Measurements from ENCODE around the gene PIAS2. TPM values are rescaled to one million over a fixed set of nuclear protein-coding genes. Genes with fewer than 3 reads are reported as not detected.

The PIAS2 gene
- polyA plus RNA-seq, 1 donor (not counting 4 experiments of a cell fraction or from before 2014, with no cell fraction given): 11.4 TPM

DNA sequence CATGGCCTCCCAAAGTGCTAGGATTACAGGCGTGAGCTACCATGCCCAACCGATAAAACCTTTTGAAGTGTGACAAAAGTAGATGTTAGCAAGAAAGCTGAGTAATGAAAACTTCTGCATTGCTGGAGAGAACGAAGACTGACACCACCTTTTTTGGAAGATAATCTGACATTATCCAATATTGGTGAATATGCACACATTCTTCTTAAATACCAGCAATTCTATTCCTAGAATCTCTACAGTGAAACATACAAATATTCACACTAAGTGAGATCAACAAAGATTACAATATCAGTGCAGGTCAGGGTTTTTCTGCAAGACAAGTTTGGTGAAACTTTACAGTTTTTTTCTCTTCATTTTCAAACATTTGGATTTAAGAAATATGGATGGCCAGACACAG, 7.8 kb downstream of the PIAS2 start:
- dilution Hi-C loops (cut with MboI; ENCODE audit: extremely low pct_ligation_motif_present, low sequenced_read_pairs): no loop called here
- FAIRE-seq: no peak
- DNase-seq (ENCODE audit: low read depth, low spot score): no peak

DNA sequence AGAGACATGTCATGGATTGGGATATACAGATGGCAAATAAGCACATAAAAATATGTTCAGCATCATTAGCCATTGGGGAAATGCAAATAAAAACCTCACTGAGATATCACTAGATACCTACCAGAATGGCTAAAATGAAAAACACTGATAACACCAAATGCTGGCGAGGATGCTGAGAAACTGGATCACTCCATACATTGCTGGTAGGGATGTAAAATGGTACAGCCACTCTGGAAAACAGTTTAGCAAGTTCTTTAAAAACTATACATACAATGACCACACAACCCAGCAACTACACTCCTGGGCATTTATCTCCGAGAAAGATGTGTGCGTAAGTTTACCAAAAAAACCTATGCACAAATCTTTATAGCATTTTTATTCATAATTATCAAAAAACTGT, 13.9 kb downstream of the PIAS2 start:
- Histone ChIP-seq H4K20me1 (ENCODE audit: control insufficient read depth, extremely low read depth, insufficient read depth, low read length) (no peaks in the 10 kb centered on the region), H3K27me3 (ENCODE audit: control insufficient read depth, extremely low read depth, insufficient read depth, low read length) (no peaks in the 10 kb centered on the region), H3K4me2 (ENCODE audit: control insufficient read depth, extremely low read depth, insufficient read depth, low read depth, low read length) (no peak overlapping the region), H3K9me3 (ENCODE audit: control insufficient read depth, low read depth, low read length) (no peaks in the 10 kb centered on the region), H3K4me3 (ENCODE audit: control insufficient read depth in 2 of 3, extremely low read depth in 1 of 3, insufficient read depth in 2 of 3, low read depth in 1 of 3, low read length in 3 of 3) (no peak overlapping the region), H3K79me2 (ENCODE audit: control insufficient read depth, insufficient read depth, low read length) (peaks cover 36% of the 10 kb centered on the region), H2AFZ (ENCODE audit: control insufficient read depth, low read length) (no peak overlapping the region), H3K36me3 (ENCODE audit: control insufficient read depth in 2 of 2, extremely low read depth in 1 of 2, insufficient read depth in 2 of 2, low read length in 2 of 2) (no peaks in the 10 kb centered on the region), H3K9ac (ENCODE audit: control insufficient read depth, extremely low read depth, insufficient read depth, low read length) (no peak overlapping the region), H3K27ac (ENCODE audit: control insufficient read depth, insufficient read depth, low read length) (no peak overlapping the region), H3K4me1 (ENCODE audit: control insufficient read depth, extremely low read depth, insufficient read depth, low read length) (no peaks in the 10 kb centered on the region), H3K9me1 (ENCODE audit: control insufficient read depth, extremely low read depth, insufficient read depth, low read length) (no peaks in the 10 kb centered on the region)
- DNase-seq (ENCODE audit: low read depth, low spot score): no peak
- dilution Hi-C loops (cut with MboI; ENCODE audit: extremely low pct_ligation_motif_present, low sequenced_read_pairs): no loop called here
- TF ChIP-seq, protein P1, sequence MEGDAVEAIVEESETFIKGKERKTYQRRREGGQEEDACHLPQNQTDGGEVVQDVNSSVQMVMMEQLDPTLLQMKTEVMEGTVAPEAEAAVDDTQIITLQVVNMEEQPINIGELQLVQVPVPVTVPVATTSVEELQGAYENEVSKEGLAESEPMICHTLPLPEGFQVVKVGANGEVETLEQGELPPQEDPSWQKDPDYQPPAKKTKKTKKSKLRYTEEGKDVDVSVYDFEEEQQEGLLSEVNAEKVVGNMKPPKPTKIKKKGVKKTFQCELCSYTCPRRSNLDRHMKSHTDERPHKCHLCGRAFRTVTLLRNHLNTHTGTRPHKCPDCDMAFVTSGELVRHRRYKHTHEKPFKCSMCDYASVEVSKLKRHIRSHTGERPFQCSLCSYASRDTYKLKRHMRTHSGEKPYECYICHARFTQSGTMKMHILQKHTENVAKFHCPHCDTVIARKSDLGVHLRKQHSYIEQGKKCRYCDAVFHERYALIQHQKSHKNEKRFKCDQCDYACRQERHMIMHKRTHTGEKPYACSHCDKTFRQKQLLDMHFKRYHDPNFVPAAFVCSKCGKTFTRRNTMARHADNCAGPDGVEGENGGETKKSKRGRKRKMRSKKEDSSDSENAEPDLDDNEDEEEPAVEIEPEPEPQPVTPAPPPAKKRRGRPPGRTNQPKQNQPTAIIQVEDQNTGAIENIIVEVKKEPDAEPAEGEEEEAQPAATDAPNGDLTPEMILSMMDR (optimal IDR thresholded peaks at IDR 0.05 in 1 of 3, IDR thresholded peaks at IDR 0.05 in 1 of 3, conservative IDR thresholded peaks at IDR 0.05 in 1 of 3; ENCODE audit: extremely low read depth in 1 of 3, insufficient read depth in 2 of 3, low read length in 3 of 3): no peak
- no peak for TF ChIP-seq EZH2 (IDR thresholded peaks at IDR 0.05; ENCODE audit: low read length)
- FAIRE-seq: no peak

More for the DNA sequence above, 7.8 kb downstream of the PIAS2 start:
- no peak overlapping the region for H2AFZ ChIP-seq (ENCODE audit: control insufficient read depth, low read length)
- no peaks in the 10 kb centered on the region for H4K20me1 ChIP-seq (ENCODE audit: control insufficient read depth, extremely low read depth, insufficient read depth, low read length)
- TF ChIP-seq, protein P1 (optimal IDR thresholded peaks at IDR 0.05 in 1 of 3, IDR thresholded peaks at IDR 0.05 in 1 of 3, conservative IDR thresholded peaks at IDR 0.05 in 1 of 3; ENCODE audit: extremely low read depth in 1 of 3, insufficient read depth in 2 of 3, low read length in 3 of 3): no peak
- no peak for TF ChIP-seq EZH2 (IDR thresholded peaks at IDR 0.05; ENCODE audit: low read length)
- H3K9ac ChIP-seq (ENCODE audit: control insufficient read depth, extremely low read depth, insufficient read depth, low read length): no peak overlapping the region
- H3K4me2 ChIP-seq (ENCODE audit: control insufficient read depth, extremely low read depth, insufficient read depth, low read depth, low read length): no peak overlapping the region
- H3K27me3 ChIP-seq (ENCODE audit: control insufficient read depth, extremely low read depth, insufficient read depth, low read length): no peaks in the 10 kb centered on the region
- H3K27ac ChIP-seq (ENCODE audit: control insufficient read depth, insufficient read depth, low read length): no peak overlapping the region
- no peaks in the 10 kb centered on the region for H3K9me1 ChIP-seq (ENCODE audit: control insufficient read depth, extremely low read depth, insufficient read depth, low read length)
- no peak overlapping the region for H3K4me3 ChIP-seq (ENCODE audit: control insufficient read depth in 2 of 3, extremely low read depth in 1 of 3, insufficient read depth in 2 of 3, low read depth in 1 of 3, low read length in 3 of 3)
- no peaks in the 10 kb centered on the region for H3K9me3 ChIP-seq (ENCODE audit: control insufficient read depth, low read depth, low read length)
- H3K36me3 ChIP-seq (ENCODE audit: control insufficient read depth in 2 of 2, extremely low read depth in 1 of 2, insufficient read depth in 2 of 2, low read length in 2 of 2): no peaks in the 10 kb centered on the region
- H3K4me1 ChIP-seq (ENCODE audit: control insufficient read depth, extremely low read depth, insufficient read depth, low read length): no peaks in the 10 kb centered on the region
- peaks cover 65% of the 10 kb centered on the region for H3K79me2 ChIP-seq (ENCODE audit: control insufficient read depth, insufficient read depth, low read length)

Data from keratinocyte (primary cell).